ENCODE measurements around the gene CNTN4.

CNTN4 gene

GRCh38 chr3:2517500-2518172 is 419.0 kb downstream of the CNTN4 start:
- H3K79me2 ChIP-seq (ENCODE audit: insufficient read depth, low read length), result no peaks in the 10 kb centered on the region
- H3F3A ChIP-seq (ENCODE audit: insufficient read depth, low read length), result no peaks in the 10 kb centered on the region
- no peaks in the 10 kb centered on the region for H3K9me2 ChIP-seq (ENCODE audit: low read depth, low read length)
- no peaks in the 10 kb centered on the region for H3K9me3 ChIP-seq (ENCODE audit: low read length)
- H4K20me1 ChIP-seq (ENCODE audit: insufficient read depth, low read length), result no peaks in the 10 kb centered on the region
- no peak overlapping the region for H3K4me2 ChIP-seq (ENCODE audit: low read length)
- no peaks in the 10 kb centered on the region for H3K4me1 ChIP-seq (ENCODE audit: insufficient read depth, low read length, severe bottlenecking)
- H3K36me3 ChIP-seq (ENCODE audit: insufficient read depth, low read length), result no peaks in the 10 kb centered on the region
- TF ChIP-seq CTCF (IDR thresholded peaks at IDR 0.05; ENCODE audit: low read length) (no peak), EZH2 (IDR thresholded peaks at IDR 0.05; ENCODE audit: borderline replicate concordance, low read length) (no peak)
- no peak overlapping the region for H2AFZ ChIP-seq (ENCODE audit: low read length)
- H3K27me3 ChIP-seq (ENCODE audit: insufficient read depth, low read length), result no peaks in the 10 kb centered on the region
- H3K27ac ChIP-seq (ENCODE audit: low read depth, low read length, poor library complexity, severe bottlenecking), result no peak overlapping the region
- H3K4me3 ChIP-seq (ENCODE audit: low read depth, low read length, poor library complexity, severe bottlenecking), result no peak overlapping the region
- H3K9ac ChIP-seq (ENCODE audit: low read length), result no peak overlapping the region

GRCh38 chr3:2523281-2523836 is 424.7 kb downstream of the CNTN4 start:
- Histone ChIP-seq H2AFZ (ENCODE audit: low read length) (no peak overlapping the region), H3K4me2 (ENCODE audit: low read length) (no peak overlapping the region), H3K4me1 (ENCODE audit: insufficient read depth, low read length, severe bottlenecking) (no peaks in the 10 kb centered on the region), H3K9me2 (ENCODE audit: low read depth, low read length) (no peaks in the 10 kb centered on the region), H3K36me3 (ENCODE audit: insufficient read depth, low read length) (no peaks in the 10 kb centered on the region), H3K9me3 (ENCODE audit: low read length) (no peaks in the 10 kb centered on the region), H3K4me3 (ENCODE audit: low read depth, low read length, poor library complexity, severe bottlenecking) (no peak overlapping the region), H3K9ac (ENCODE audit: low read length) (no peak overlapping the region), H4K20me1 (ENCODE audit: insufficient read depth, low read length) (no peaks in the 10 kb centered on the region), H3F3A (ENCODE audit: insufficient read depth, low read length) (no peaks in the 10 kb centered on the region), H3K27ac (ENCODE audit: low read depth, low read length, poor library complexity, severe bottlenecking) (no peak overlapping the region), H3K79me2 (ENCODE audit: insufficient read depth, low read length) (no peaks in the 10 kb centered on the region), H3K27me3 (ENCODE audit: insufficient read depth, low read length) (no peaks in the 10 kb centered on the region)
- TF ChIP-seq EZH2 (IDR thresholded peaks at IDR 0.05; ENCODE audit: borderline replicate concordance, low read length) (no peak), CTCF (IDR thresholded peaks at IDR 0.05; ENCODE audit: low read length) (no peak)

GRCh38 chr3:2525968-2526367 is 427.3 kb downstream of the CNTN4 start:
- no peak overlapping the region for H3K9ac ChIP-seq (ENCODE audit: low read length)
- H3K4me2 ChIP-seq (ENCODE audit: low read length), result no peak overlapping the region
- no peak overlapping the region for H3K4me3 ChIP-seq (ENCODE audit: low read depth, low read length, poor library complexity, severe bottlenecking)
- no peaks in the 10 kb centered on the region for H3K4me1 ChIP-seq (ENCODE audit: insufficient read depth, low read length, severe bottlenecking)
- no peaks in the 10 kb centered on the region for H3K9me3 ChIP-seq (ENCODE audit: low read length)
- no peaks in the 10 kb centered on the region for H3K9me2 ChIP-seq (ENCODE audit: low read depth, low read length)
- H4K20me1 ChIP-seq (ENCODE audit: insufficient read depth, low read length), result no peaks in the 10 kb centered on the region
- H2AFZ ChIP-seq (ENCODE audit: low read length), result no peak overlapping the region
- H3K79me2 ChIP-seq (ENCODE audit: insufficient read depth, low read length), result no peaks in the 10 kb centered on the region
- H3K27ac ChIP-seq (ENCODE audit: low read depth, low read length, poor library complexity, severe bottlenecking), result no peak overlapping the region
- H3K27me3 ChIP-seq (ENCODE audit: insufficient read depth, low read length), result no peaks in the 10 kb centered on the region
- TF ChIP-seq EZH2 (IDR thresholded peaks at IDR 0.05; ENCODE audit: borderline replicate concordance, low read length), result no peak
- no peak for TF ChIP-seq CTCF (IDR thresholded peaks at IDR 0.05; ENCODE audit: low read length)
- H3K36me3 ChIP-seq (ENCODE audit: insufficient read depth, low read length), result no peaks in the 10 kb centered on the region
- H3F3A ChIP-seq (ENCODE audit: insufficient read depth, low read length), result no peaks in the 10 kb centered on the region
